ENCODE data around the gene INSRR. TPM values are rescaled to one million over a fixed set of nuclear protein-coding genes. Genes with fewer than 3 reads are reported as not detected.

The INSRR gene
- total and polyA plus RNA-seq, 7 experiments from 2014 or later, result 0.63 TPM; not detected in 6

DNA sequence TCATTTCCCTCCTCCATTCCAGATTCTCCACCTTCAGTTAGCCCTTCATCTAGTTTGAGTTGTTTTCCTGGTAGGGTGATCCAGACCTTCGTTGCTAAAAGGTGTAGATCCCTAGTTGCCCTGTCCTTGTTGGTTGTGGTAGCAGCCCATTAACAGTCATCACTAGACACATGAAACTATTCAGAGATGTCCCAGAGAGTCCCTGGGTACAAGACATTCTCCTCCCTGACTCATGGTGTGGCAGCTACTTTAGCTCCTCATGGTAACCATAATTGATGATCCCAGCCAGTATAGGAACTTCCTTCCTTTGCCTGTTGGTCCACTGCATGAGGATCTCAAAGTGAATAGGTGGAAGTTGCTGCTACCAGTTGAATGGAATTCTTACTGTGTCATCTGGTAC lies 36.2 kb downstream of the INSRR start:
- ATAC-seq (no peak), DNase-seq (no peak)
- intact Hi-C loops (cut with micrococcal nuclease), result no loop called here
- peaks cover 0 to 3% (median 0%) of the 10 kb centered on the region in 11 donors for H3K9me3 Mint-ChIP-seq
- no peaks in the 10 kb centered on the region for H3K36me3 ChIP-seq (ENCODE audit: control insufficient read depth in 2 of 3, insufficient read depth in 3 of 3, low read length in 3 of 3)
- no peak overlapping the region for H3K27ac ChIP-seq (ENCODE audit: low read depth, low read length)
- POLR2A ChIA-PET, result no interaction called here
- H3K27me3 Mint-ChIP-seq, result no peaks in the 10 kb centered on the region
- H3K27ac Mint-ChIP-seq, result peak overlapping the region in 2 of 9 donors; percentile 67 to 84
- CTCF ChIA-PET, result interaction anchor here (0.7 to 1.4 kb wide), 3 partner anchors 9 to 97 kb away, joined by 3 to 4 read pairs (median 3); no protein-coding TSS in a partner anchor
- no peak overlapping the region for H3K4me3 ChIP-seq (ENCODE audit: low read length)
- no peaks in the 10 kb centered on the region for H3K27me3 ChIP-seq (ENCODE audit: control insufficient read depth in 2 of 2, insufficient read depth in 2 of 2, low read length in 2 of 2)
- no peak overlapping the region for H3K4me3 Mint-ChIP-seq
- no peaks in the 10 kb centered on the region for H3K9me3 ChIP-seq (ENCODE audit: control insufficient read depth in 2 of 3, low read length in 3 of 3)
- peaks cover 0 to 8% (median 0%) of the 10 kb centered on the region in 5 donors for H3K36me3 Mint-ChIP-seq
- H3K4me1 Mint-ChIP-seq, result peaks cover 0 to 34% (median 0%) of the 10 kb centered on the region in 7 donors
- peaks cover 0 to 8% of the 10 kb centered on the region in 2 donors for H3K4me1 ChIP-seq (ENCODE audit: control insufficient read depth in 2 of 2, insufficient read depth in 2 of 2, low read length in 2 of 2)

- Mint-ChIP-seq H3K27me3 (no peaks in the 10 kb centered on the region), H3K4me3 (no peak overlapping the region), H3K27ac (peak overlapping the region in 1 of 9 donors; percentile 68), H3K9me3 (peaks cover 0 to 3% (median 0%) of the 10 kb centered on the region in 11 donors), H3K4me1 (peaks cover 3 to 38% (median 5%) of the 10 kb centered on the region in 7 donors), H3K36me3 (peaks cover 0 to 8% (median 0%) of the 10 kb centered on the region in 5 donors)
- Histone ChIP-seq H3K27ac (ENCODE audit: low read depth, low read length) (no peak overlapping the region), H3K27me3 (ENCODE audit: control insufficient read depth in 2 of 2, insufficient read depth in 2 of 2, low read length in 2 of 2) (no peaks in the 10 kb centered on the region), H3K4me3 (ENCODE audit: low read length) (no peak overlapping the region), H3K9me3 (ENCODE audit: control insufficient read depth in 2 of 3, low read length in 3 of 3) (no peaks in the 10 kb centered on the region), H3K4me1 (ENCODE audit: control insufficient read depth in 2 of 2, insufficient read depth in 2 of 2, low read length in 2 of 2) (peaks cover 4 to 15% of the 10 kb centered on the region in 2 donors), H3K36me3 (ENCODE audit: control insufficient read depth in 2 of 3, insufficient read depth in 3 of 3, low read length in 3 of 3) (no peaks in the 10 kb centered on the region)
- ChIA-PET CTCF (interaction anchor here (0.5 to 1.4 kb wide), 4 partner anchors 17 to 223 kb away, joined by 3 to 8 read pairs (median 4); no protein-coding TSS in a partner anchor), POLR2A (interaction anchor here (1.2 kb wide), 1 partner anchor 26 kb away, joined by 3 read pairs; no protein-coding TSS in a partner anchor)
- no peak for ATAC-seq
- DNase-seq, result peak in 1 of 9 donors; percentile 59
- intact Hi-C loops (cut with micrococcal nuclease), result no loop called here
Observed at GRCh38 chr1:156821801-156822200, 37.1 kb downstream of the INSRR start.

DNA sequence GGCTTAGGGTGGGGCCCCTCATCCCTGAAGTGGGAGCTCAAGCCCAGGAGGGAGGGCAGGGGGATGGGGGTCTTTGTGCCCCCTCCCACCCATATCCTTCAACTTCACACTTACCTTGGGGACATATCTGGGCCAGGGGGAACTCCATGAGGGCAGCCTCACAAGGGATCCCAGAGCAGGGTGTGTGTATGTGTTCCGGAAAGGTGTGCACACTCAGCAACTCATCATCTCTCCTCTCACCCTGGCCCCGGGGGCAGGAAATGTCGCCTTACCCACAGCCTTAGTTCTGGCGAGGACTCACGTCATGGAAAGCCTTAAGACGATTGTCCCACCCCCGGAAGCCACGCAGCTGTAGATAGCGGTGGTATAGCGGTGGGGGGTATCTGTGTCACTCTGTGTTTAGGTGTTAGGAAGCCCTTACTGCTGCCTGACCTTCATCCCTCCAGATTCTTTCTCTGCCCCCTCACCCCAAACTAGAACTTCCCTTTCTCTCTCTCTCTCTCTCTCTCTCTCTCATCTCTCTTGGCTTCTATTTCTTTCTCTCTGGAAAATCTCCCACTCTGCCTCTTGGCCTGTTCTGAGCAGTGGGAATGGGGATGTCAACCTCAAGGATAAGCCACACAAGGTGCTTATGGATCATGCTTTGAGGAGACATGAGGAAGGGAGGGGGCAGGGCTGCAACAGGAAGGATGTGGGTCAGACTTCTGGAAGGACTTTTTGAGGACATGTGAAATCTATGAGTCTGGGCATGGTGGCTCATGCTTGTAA lies 42.2 kb downstream of the INSRR start, which contains the start of gene SH2D2A:
Gene SH2D2A, minus strand, starts transcription at position 288 of the 768 bp plus-strand sequence. Its CDS starts 140 bp downstream, at position 148.
- peaks cover 0 to 43% (median 8%) of the 10 kb centered on the region in 5 donors for H3K36me3 Mint-ChIP-seq
- Histone ChIP-seq H3K4me1 (ENCODE audit: control insufficient read depth in 2 of 2, insufficient read depth in 2 of 2, low read length in 2 of 2) (peaks cover 33 to 59% of the 10 kb centered on the region in 2 donors), H3K36me3 (ENCODE audit: control insufficient read depth in 2 of 3, insufficient read depth in 3 of 3, low read length in 3 of 3) (peaks cover 0 to 10% (median 7%) of the 10 kb centered on the region in 3 experiments), H3K27me3 (ENCODE audit: control insufficient read depth in 2 of 2, insufficient read depth in 2 of 2, low read length in 2 of 2) (no peaks in the 10 kb centered on the region), H3K27ac (ENCODE audit: low read depth, low read length) (peak within 1 kb of the TSS; percentile 98), H3K4me3 (ENCODE audit: low read length) (peak within 1 kb of the TSS; percentile 83), H3K9me3 (ENCODE audit: control insufficient read depth in 2 of 3, low read length in 3 of 3) (no peaks in the 10 kb centered on the region)
- CTCF ChIA-PET, result interaction anchor here (0.6 to 1.4 kb wide), 4 partner anchors 21 to 313 kb away, joined by 3 to 8 read pairs (median 3); partner anchors contain the start of gene INSRR
- no peaks in the 10 kb centered on the region for H3K27me3 Mint-ChIP-seq
- peaks cover 35 to 66% (median 56%) of the 10 kb centered on the region in 7 donors for H3K4me1 Mint-ChIP-seq
- POLR2A ChIA-PET, result interaction anchor here (1.5 to 1.6 kb wide), 2 partner anchors 14 to 21 kb away, joined by 3 to 6 read pairs; no protein-coding TSS in a partner anchor
- ATAC-seq (peak; percentile 93), DNase-seq (peak; percentile 69 to 99 (median 97))
- H3K4me3 Mint-ChIP-seq, result peak within 1 kb of the TSS; percentile 82 to 97 (median 84)
- H3K27ac Mint-ChIP-seq, result peak within 1 kb of the TSS; percentile 97 to 100 (median 99)
- intact Hi-C loops (cut with micrococcal nuclease), result loop anchor here (1.0 to 5.0 kb wide), 13 partner anchors 9 to 478 kb away; partner anchors contain the start of genes ISG20L2 (in 2 of the 2), METTL25B (in 2 of the 2), MRPL24 (in 2 of the 2) and NTRK1 (in 2 of the 2)
- H3K9me3 Mint-ChIP-seq, result peaks cover 0 to 6% (median 0%) of the 10 kb centered on the region in 11 donors

DNA sequence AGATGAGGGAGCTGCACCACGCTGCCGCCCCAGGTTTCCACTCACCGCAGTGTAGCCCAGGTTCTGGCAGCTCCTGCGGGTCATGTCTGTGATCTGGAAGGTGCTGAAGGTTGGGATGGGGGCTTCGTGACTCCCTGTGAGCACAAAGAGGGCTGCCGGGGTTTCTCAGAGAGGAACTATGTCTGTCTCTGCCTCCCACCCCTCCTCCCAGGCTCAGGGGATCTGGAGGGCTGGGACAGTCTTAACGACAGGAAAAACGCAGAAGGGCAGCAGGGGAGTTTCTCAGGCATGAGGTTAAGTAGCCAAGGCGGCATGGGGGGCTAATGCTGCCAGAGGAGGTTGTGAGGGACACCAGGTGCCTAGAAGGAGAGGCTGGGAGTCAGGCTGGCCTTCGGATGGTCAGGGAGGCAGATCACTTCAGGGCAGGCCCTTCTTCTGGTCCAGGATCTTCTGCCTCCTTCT lies 42.9 kb downstream of the INSRR start:
- Histone ChIP-seq H3K27me3 (ENCODE audit: control insufficient read depth in 2 of 2, insufficient read depth in 2 of 2, low read length in 2 of 2) (no peaks in the 10 kb centered on the region), H3K4me3 (ENCODE audit: low read length) (peak overlapping the region; percentile 83), H3K4me1 (ENCODE audit: control insufficient read depth in 2 of 2, insufficient read depth in 2 of 2, low read length in 2 of 2) (peaks cover 33 to 59% of the 10 kb centered on the region in 2 donors), H3K27ac (ENCODE audit: low read depth, low read length) (peak overlapping the region; percentile 98), H3K9me3 (ENCODE audit: control insufficient read depth in 2 of 3, low read length in 3 of 3) (no peaks in the 10 kb centered on the region), H3K36me3 (ENCODE audit: control insufficient read depth in 2 of 3, insufficient read depth in 3 of 3, low read length in 3 of 3) (peaks cover 0 to 11% (median 10%) of the 10 kb centered on the region in 3 experiments)
- intact Hi-C loops (cut with micrococcal nuclease), result loop anchor here (1.0 to 5.0 kb wide), 14 partner anchors 9 to 477 kb away; partner anchors contain the start of genes ISG20L2 (in 2 of the 2), METTL25B (in 2 of the 2), MRPL24 (in 2 of the 2) and NTRK1 (in 2 of the 2)
- POLR2A ChIA-PET, result interaction anchor here (1.5 to 1.6 kb wide), 2 partner anchors 13 to 22 kb away, joined by 3 to 6 read pairs; no protein-coding TSS in a partner anchor
- CTCF ChIA-PET, result interaction anchor here (1.0 kb wide), 1 partner anchor 22 kb away, joined by 3 read pairs; no protein-coding TSS in a partner anchor
- peak overlapping the region; percentile 82 to 97 (median 84) for H3K4me3 Mint-ChIP-seq
- H3K27ac Mint-ChIP-seq, result peak overlapping the region; percentile 97 to 100 (median 99)
- peaks cover 0 to 6% (median 0%) of the 10 kb centered on the region in 11 donors for H3K9me3 Mint-ChIP-seq
- DNase-seq (peak in 2 of 9 donors; percentile 16 to 32), ATAC-seq (no peak)
- H3K4me1 Mint-ChIP-seq, result peaks cover 43 to 70% (median 58%) of the 10 kb centered on the region in 7 donors
- no peaks in the 10 kb centered on the region for H3K27me3 Mint-ChIP-seq
- H3K36me3 Mint-ChIP-seq, result peaks cover 0 to 51% (median 15%) of the 10 kb centered on the region in 5 donors

DNA sequence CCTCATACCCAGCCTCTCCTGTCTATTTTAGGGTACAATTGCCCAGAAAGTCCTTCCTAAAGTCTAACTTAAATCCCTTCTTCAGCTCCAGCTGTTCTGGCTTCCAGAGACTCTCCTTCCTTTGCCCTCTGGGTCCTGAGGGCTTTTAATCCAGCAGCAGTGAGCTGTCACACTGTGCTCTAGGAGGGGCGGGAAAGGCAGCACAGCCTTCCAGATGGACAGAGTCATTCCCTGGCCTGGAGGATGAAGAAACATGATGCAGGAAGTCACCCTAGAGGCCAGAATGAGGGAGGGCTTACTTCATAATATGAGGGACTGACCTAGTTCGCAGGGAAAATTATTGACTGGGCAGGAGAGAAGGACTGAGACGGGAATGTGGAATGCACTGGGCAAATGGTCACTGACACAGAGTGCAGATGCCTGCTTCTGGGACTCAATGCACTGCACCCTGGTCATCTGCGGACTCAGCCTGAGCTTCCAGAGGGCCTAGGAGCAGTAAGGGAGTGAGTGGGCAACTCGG lies 43.5 kb downstream of the INSRR start:
- DNase-seq, result no peak
- peak overlapping the region; percentile 83 for H3K4me3 ChIP-seq (ENCODE audit: low read length)
- no peak for ATAC-seq
- ChIA-PET CTCF (interaction anchor here (1.0 to 3.4 kb wide), 2 partner anchors 22 to 45 kb away, joined by 3 to 12 read pairs; partner anchors contain the start of gene NTRK1), POLR2A (interaction anchor here (1.1 to 1.5 kb wide), 2 partner anchors 15 to 22 kb away, joined by 3 read pairs; no protein-coding TSS in a partner anchor)
- no peaks in the 10 kb centered on the region for H3K27me3 ChIP-seq (ENCODE audit: control insufficient read depth in 2 of 2, insufficient read depth in 2 of 2, low read length in 2 of 2)
- intact Hi-C loops (cut with micrococcal nuclease), result loop anchor here in 1 of 2 donors (2.0 to 5.0 kb wide), 2 partner anchors 23 to 322 kb away; partner anchors contain the start of gene ETV3
- no peaks in the 10 kb centered on the region for H3K27me3 Mint-ChIP-seq
- H3K4me3 Mint-ChIP-seq, result peak overlapping the region; percentile 82 to 97 (median 84)
- peaks cover 0 to 6% (median 0%) of the 10 kb centered on the region in 11 donors for H3K9me3 Mint-ChIP-seq
- peaks cover 45 to 72% (median 59%) of the 10 kb centered on the region in 7 donors for H3K4me1 Mint-ChIP-seq
- peak overlapping the region; percentile 98 for H3K27ac ChIP-seq (ENCODE audit: low read depth, low read length)
- H3K36me3 ChIP-seq (ENCODE audit: control insufficient read depth in 2 of 3, insufficient read depth in 3 of 3, low read length in 3 of 3), result peaks cover 0 to 14% (median 11%) of the 10 kb centered on the region in 3 experiments
- H3K9me3 ChIP-seq (ENCODE audit: control insufficient read depth in 2 of 3, low read length in 3 of 3), result no peaks in the 10 kb centered on the region
- peaks cover 33 to 59% of the 10 kb centered on the region in 2 donors for H3K4me1 ChIP-seq (ENCODE audit: control insufficient read depth in 2 of 2, insufficient read depth in 2 of 2, low read length in 2 of 2)
- H3K36me3 Mint-ChIP-seq, result peaks cover 0 to 53% (median 15%) of the 10 kb centered on the region in 5 donors
- H3K27ac Mint-ChIP-seq, result peak overlapping the region; percentile 97 to 100 (median 99)
